ENCODE measurements around the gene ADGRL3.

Gene ADGRL3

DNA sequence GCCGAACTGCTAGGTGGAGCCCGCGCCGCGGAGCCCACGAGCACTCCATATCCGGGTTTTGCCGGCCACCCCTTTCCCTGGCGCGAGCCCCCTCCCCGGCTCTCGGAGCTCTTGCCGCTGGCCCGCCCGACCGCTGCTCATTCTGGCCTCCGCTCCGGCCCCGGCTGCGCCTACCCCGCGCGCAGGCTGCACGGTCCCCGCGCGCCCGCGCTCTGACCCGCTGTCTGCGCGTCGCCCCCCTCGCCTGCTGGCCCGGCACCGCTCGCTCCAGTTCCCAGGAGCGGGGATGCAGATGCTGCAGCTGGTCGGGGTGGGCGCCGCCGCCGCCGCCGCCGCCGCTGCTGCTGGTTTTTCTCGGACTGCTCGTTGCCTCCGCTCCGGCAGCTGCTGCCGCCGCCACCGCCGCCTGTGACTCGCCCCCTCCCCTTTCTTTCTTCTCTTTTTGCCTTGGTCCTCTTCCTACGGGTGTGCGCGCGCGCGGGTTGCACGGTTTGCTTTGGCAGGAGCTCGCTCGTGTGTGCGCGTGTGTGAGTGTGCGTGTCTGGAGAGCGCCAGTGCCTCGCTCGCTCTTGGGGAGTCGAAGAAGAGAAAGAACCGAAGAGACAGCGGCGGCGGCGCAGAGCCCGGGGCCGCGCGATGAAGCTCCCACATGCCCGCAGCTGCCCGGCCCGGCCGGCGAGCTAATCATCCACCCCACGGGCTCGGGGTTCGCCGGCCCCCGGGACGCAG, at the start of gene ADGRL3:
Gene ADGRL3 (plus strand): TSS at position 140 of the 729 bp plus-strand sequence.
- no peak for DNase-seq

GRCh38 chr4:61152433-61152832, 47.7 kb upstream of the ADGRL3 start:
- no peak for DNase-seq

GRCh38 chr4:61160478-61160877, 39.6 kb upstream of the ADGRL3 start:
- no peak for DNase-seq

DNA sequence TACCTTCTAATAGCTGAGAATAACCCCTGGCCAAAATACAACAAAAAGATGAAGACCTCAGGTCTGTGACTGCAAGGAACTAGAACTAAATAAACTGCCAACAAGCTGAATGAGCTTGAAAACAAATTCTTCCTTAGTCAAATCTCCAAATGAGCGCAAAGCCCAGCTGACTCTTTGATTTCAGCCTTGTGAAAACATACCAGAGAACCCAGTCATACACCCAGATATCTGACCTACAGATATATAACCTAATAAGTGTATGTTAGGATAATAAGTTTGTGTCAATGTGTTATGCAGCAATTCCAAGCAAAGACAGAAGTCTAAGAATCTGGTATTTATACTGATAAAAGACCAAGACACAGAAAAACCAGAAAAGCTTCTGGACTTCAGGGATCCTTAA, 38.0 kb upstream of the ADGRL3 start:
- DNase-seq = no peak

GRCh38 chr4:61173799-61174198, 26.3 kb upstream of the ADGRL3 start:
- DNase-seq = no peak

- no peak for DNase-seq
These were observed 24.6 kb upstream of the ADGRL3 start for GRCh38 chr4:61175495-61175894.

DNA sequence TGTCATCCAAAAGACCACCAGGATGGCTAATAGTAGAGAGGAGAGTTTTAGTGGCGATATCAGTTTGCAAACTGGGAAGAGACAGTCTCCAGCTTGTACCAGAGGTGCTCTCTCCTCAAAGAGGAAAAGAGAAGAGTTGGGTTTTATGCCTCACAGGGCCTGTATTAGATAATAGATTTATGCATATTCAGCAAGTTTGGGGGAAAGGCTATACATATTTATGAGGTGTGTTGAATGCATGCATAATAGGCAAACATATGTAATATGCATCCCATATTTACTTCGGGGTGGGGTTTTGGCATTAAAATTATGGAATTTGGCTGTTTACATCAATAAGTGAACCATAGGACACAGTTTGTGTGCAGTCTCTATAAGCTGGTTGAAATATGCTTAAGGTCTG, 22.8 kb upstream of the ADGRL3 start:
- no peak for DNase-seq

DNA sequence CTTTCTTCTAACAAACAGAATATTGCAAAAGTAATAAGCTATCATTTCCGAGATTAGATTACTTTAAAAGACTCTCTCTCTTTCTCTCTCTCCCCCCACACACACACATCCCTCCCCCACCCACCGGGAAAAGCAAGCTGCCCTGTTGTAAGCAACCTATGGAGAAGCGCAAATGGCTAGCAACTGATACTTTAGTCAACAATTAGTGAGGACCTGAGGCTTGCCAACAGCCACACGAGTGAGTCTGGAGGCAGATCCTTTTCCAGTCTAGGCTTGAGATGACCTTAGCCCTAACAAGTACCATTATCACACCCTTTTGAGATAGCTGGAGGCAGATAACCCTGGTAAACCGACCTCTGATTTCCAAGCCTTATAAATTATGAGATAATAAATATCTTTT, 19.7 kb upstream of the ADGRL3 start:
- no peak for DNase-seq

DNA sequence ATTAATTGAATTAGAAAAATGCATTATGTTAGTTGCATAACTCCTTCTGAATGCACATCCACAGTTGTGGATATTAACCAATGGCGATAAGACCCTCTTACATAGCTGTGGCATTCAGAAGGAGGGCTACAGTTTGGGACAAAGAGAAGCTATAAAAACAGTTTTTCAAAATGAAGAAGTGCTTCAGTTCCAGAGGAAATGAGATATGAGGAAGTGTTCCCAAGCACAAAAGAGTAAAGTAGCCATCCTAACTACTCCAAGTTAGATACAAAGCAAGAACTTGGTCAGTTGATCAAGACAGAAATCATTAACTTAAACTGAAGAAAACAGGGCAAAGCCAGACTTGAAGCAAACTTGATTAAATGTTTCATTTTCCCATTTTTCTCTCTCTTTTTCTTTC, 17.2 kb upstream of the ADGRL3 start:
- no peak for DNase-seq

- DNase-seq = no peak
These were observed 14.8 kb upstream of the ADGRL3 start for GRCh38 chr4:61185288-61185687.

GRCh38 chr4:61192392-61192791, 7.7 kb upstream of the ADGRL3 start:
- no peak for DNase-seq

DNA sequence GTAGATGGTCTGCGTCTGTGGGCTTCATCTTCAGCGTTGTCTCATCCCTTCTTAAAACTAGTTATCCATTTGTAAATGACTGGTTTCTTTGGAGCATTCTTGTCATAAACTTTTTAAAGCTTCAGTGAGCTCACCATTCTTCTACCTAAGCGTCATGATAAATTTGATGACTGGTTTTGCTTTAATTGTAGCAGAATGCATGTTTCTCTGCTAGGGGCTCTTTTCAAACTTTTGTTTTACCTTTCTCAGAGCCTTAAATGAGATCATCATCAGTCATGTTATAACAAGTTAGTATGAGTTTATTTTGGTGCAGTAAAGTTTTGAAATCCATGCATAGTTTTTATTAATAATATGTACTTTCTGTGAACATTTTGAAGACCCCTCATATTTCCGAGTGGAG, 6.3 kb upstream of the ADGRL3 start:
- no peak for DNase-seq

GRCh38 chr4:61194571-61194970, 5.6 kb upstream of the ADGRL3 start:
- DNase-seq = no peak

GRCh38 chr4:61195101-61195500, 5.0 kb upstream of the ADGRL3 start:
- no peak for DNase-seq

DNA sequence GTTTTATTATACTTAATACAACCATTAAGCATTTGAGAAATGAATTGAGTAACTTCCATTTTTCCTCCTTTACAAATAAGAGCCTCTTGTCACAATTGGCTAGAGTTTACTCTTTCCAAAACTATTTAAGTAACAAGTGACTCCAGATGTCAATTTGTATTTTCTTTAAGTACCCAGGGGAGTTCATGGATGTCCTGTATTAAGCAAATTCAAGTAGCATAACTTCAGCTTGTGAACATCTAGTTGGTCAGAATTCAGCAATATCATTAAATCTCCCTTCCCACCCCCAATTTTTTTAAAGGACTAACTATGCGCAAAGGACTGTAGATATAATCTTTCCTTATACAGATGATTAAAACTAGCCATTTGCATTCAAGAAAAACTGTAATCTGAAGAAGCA, 1.4 kb upstream of the ADGRL3 start:
- no peak for DNase-seq

- no peak for DNase-seq
These were observed 296 bp upstream of the ADGRL3 start for GRCh38 chr4:61199873-61200186.

- DNase-seq = no peak
These were observed 895 bp downstream of the ADGRL3 start for GRCh38 chr4:61200916-61201526.

DNA sequence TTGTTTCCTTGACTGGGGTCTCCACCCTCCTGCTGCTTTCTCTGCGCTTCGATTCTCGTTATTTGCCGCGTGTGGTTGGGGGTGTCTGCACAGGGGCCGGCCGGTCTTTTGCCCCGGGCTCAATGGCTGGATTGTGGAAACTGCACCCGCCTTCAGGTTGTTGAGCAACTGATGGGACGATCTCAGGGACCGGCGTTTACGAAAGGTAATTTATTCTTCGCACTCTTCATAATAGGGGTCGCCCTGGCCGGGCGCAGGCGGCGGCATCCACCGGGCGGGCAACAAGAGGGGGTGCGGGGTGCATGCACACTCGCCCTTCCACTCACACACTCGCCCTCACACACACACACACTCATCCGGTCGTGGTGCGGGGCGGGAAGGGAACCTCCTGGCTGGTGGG, 1.4 kb downstream of the ADGRL3 start:
- no peak for DNase-seq

GRCh38 chr4:61201961-61202637, 2.0 kb downstream of the ADGRL3 start:
- no peak for DNase-seq

- no peak for DNase-seq
These were observed 2.7 kb downstream of the ADGRL3 start for GRCh38 chr4:61202638-61203435.

- no peak for DNase-seq
These were observed 3.3 kb downstream of the ADGRL3 start for GRCh38 chr4:61203436-61203790.

DNA sequence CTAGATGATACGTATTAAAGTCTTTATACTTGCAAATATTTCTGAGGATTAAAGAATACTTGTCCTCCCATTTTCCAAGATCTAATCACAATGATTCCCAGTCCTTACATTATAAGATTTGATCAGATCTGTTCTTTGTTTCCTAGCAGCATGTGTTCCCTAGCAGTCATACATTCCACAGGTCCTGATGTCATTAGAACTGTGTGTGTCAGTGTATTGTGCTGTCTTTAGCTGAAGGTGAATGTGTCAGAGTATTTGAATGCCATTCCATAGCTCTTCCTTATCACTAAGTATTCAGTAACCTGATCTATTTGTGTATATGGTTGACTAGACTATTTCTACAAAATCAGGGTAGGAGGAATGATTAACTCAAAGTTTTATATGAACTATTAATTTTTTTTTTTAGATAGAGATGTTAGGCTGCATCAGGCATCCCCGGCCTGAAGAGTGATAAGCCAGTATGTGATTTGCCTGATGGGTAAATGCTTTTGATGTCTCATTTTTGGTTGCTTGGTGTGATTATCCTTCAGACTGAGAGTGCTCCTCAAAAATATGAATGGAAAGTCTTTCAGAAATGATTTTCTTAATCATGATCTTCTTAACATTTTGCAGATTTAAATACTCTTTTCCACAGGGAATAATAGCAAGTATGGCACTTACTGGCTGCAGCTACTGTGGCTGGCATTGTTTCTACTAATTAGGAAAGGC, 4.4 kb downstream of the ADGRL3 start:
- DNase-seq = no peak

DNA sequence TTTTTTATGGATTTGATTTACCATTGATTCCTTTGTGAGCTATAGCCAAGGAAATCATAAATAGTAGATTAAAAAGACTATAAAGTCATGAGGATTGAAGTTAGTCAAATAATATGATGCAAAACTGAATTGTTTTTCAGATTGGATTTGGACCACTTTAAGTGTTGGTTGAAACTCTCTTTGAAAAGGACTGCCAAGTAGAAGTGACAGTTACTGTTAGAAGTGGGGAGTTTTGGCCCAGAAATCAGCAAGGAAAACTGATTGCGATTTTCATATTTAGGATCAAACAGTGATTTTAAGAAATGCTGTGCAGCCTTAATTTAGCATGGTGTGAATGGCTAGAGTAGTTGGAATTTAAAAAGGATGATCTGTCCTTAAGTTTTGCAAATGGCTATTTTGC, 4.9 kb downstream of the ADGRL3 start:
- no peak for DNase-seq
